HG03196 (cell line): ENCODE measurements around the gene HS3ST5.
"Not testable (repeated sequence)": the region's sequence is repeated elsewhere in the genome, so short reads cannot be mapped to it uniquely, and the experiment has no call there.

Experiments
- ATAC-seq: cut with Tn5 transposase; IDR thresholded peaks from one replicate; pipeline ENCODE4 v1.9.1; 2021; ENCODE audit not compliant: unreplicated experiment

The HS3ST5 gene

GRCh38 chr6:114280239-114280982 lies 62.4 kb downstream of the HS3ST5 start:
- ATAC-seq: no peak

GRCh38 chr6:114277220-114277619 lies 65.6 kb downstream of the HS3ST5 start:
- no peak for ATAC-seq

- no peak for ATAC-seq
Measured at GRCh38 chr6:114276783-114277182, 66.0 kb downstream of the HS3ST5 start.

- ATAC-seq: no peak
Measured at GRCh38 chr6:114274836-114275235, 68.0 kb downstream of the HS3ST5 start.

- ATAC-seq: no peak
Measured at GRCh38 chr6:114272582-114272981, 70.2 kb downstream of the HS3ST5 start.

GRCh38 chr6:114271405-114271804 lies 71.4 kb downstream of the HS3ST5 start:
- no peak for ATAC-seq

GRCh38 chr6:114267897-114268296 lies 74.9 kb downstream of the HS3ST5 start:
- no peak for ATAC-seq

GRCh38 chr6:114260810-114261209 lies 82.0 kb downstream of the HS3ST5 start:
- no peak for ATAC-seq

GRCh38 chr6:114258376-114258775 lies 84.4 kb downstream of the HS3ST5 start:
- ATAC-seq: no peak

- ATAC-seq: no peak
Measured at GRCh38 chr6:114253431-114253830, 89.4 kb downstream of the HS3ST5 start.

- no peak for ATAC-seq
Measured at GRCh38 chr6:114249522-114249921, 93.3 kb downstream of the HS3ST5 start.

GRCh38 chr6:114247101-114247500 lies 95.7 kb downstream of the HS3ST5 start:
- no peak for ATAC-seq

GRCh38 chr6:114240796-114241195 lies 102.0 kb downstream of the HS3ST5 start:
- ATAC-seq: no peak

GRCh38 chr6:114228675-114229074 lies 114.1 kb downstream of the HS3ST5 start:
- ATAC-seq: no peak

GRCh38 chr6:114227944-114228468 lies 114.8 kb downstream of the HS3ST5 start:
- ATAC-seq: no peak

- ATAC-seq: no peak
Measured at GRCh38 chr6:114220241-114220640, 122.6 kb downstream of the HS3ST5 start.

GRCh38 chr6:114218437-114219340 lies 124.1 kb downstream of the HS3ST5 start:
- no peak for ATAC-seq

- not testable (repeated sequence) for ATAC-seq
Measured at GRCh38 chr6:114217996-114218395, 124.8 kb downstream of the HS3ST5 start.

- no peak for ATAC-seq
Measured at GRCh38 chr6:114216789-114217467, 125.9 kb downstream of the HS3ST5 start.

- no peak for ATAC-seq
Measured at GRCh38 chr6:114210467-114210866, 132.4 kb downstream of the HS3ST5 start.

- ATAC-seq: no peak
Measured at GRCh38 chr6:114203460-114203859, 139.4 kb downstream of the HS3ST5 start.
